HCT116 (cell line): ENCODE results near the gene PIWIL4. TPM values are rescaled to one million over a fixed set of nuclear protein-coding genes. Genes with fewer than 3 reads are reported as not detected.

ENCODE experiments used
- ATAC-seq: fragments of 200-7000 bp; cut with Tn5 transposase; 2 replicates; pipeline ENCODE4 v1.9.1; 2020; ENCODE audit warnings: mild to moderate bottlenecking, moderate library complexity
- BruUV-seq: library from RNA; stranded (reverse); fragments of 400-500 nt; replicated peaks from 2 replicates; lab custom pipeline; 2021; lab: Mats Ljungman, UMichigan
- CTCF ChIA-PET: fragments of 300-600 bp; sonication (Branson Sonifier 250); formaldehyde crosslinking; loops from one replicate; lab custom pipeline; 2021; ENCODE audit warnings: antibody characterized with exemption; lab: Charles Lee
- POLR2A ChIA-PET: fragments of 300-600, 350-600 bp; sonication (Branson Sonifier 250); formaldehyde crosslinking; loops from one replicate; lab custom pipeline; 2021; ENCODE audit warnings: antibody characterized with exemption; lab: Charles Lee
- RAD21 ChIA-PET, 2 experiments: fragments of 300-600 bp; sonication (Branson Sonifier 250); formaldehyde crosslinking; loops; one replicate each; lab custom pipeline; 2023; ENCODE audit warnings: low total read pairs in 2 of 2; ENCODE audit not compliant: uncharacterized antibody in 2 of 2, unreplicated experiment in 2 of 2, low non-redundant PET in 1 of 2; lab: Charles Lee
- DNase-seq: peaks from one replicate; pipeline ENCODE4 v3.0.0-alpha.2; 2010; ENCODE audit warnings: low read depth, low spot score
- H2AFZ ChIP-seq: fragments of 200-600 bp; shearing (Covaris generic), sonication (generic); 2 replicates; pipeline ENCODE4 v1.6.1; 2017; ENCODE audit warnings: low read depth, mixed run types, mixed read lengths, antibody characterized with exemption, low read length; ENCODE audit not compliant: poor library complexity, severe bottlenecking
- H3K27ac ChIP-seq: 2 replicates; pipeline ENCODE4 v1.5.1; 2012; ENCODE audit warnings: low read depth, low read length
- H3K27me3 ChIP-seq: fragments of 200-600 bp; sonication (generic); 2 replicates; pipeline ENCODE4 v1.6.1; 2016; ENCODE audit warnings: mixed run types, low read length, mixed read lengths; ENCODE audit not compliant: insufficient read depth
- H3K36me3 ChIP-seq, 2 experiments: fragments of 200-500 bp in 1 of 2; fragments of 200-600 bp in 1 of 2; sonication (Bioruptor generic) in 1 of 2; sonication (generic) in 1 of 2; 2 replicates each; pipeline versions ENCODE4 v1.5.1 to v1.6.1; 2014 to 2016; ENCODE audit warnings: low read length in 2 of 2, inconsistent platforms in 1 of 2, mixed read lengths in 1 of 2, mixed run types in 1 of 2; ENCODE audit not compliant: insufficient read depth in 2 of 2, control insufficient read depth in 1 of 2
- H3K4me1 ChIP-seq, 2 experiments: fragments of 200-600 bp in 1 of 2; sonication (generic) in 1 of 2; 2 replicates each; pipeline versions ENCODE4 v1.5.1 to v1.6.1; 2012 to 2017; ENCODE audit warnings: low read length in 2 of 2, inconsistent platforms in 1 of 2, mild to moderate bottlenecking in 1 of 2, mixed read lengths in 1 of 2, mixed run types in 1 of 2, moderate library complexity in 1 of 2; ENCODE audit not compliant: insufficient read depth in 2 of 2, control insufficient read depth in 1 of 2
- H3K4me2 ChIP-seq: fragments of 200-600 bp; sonication (generic); 2 replicates; pipeline ENCODE4 v1.6.1; 2017; ENCODE audit warnings: mixed run types, low read length, mixed read lengths
- H3K4me3 ChIP-seq, 2 experiments: fragments of 200-600 bp in 1 of 2; sonication (generic) in 1 of 2; replicated peaks in 1 of 2; 2 replicates each; pipeline ENCODE4 v1.5.1; 2011 to 2016; ENCODE audit warnings: low read length in 2 of 2, control low read depth in 1 of 2, low read depth in 1 of 2, mild to moderate bottlenecking in 1 of 2, mixed read lengths in 1 of 2, mixed run types in 1 of 2
- H3K79me2 ChIP-seq: fragments of 200-600 bp; sonication (generic); 2 replicates; pipeline ENCODE4 v1.6.1; 2017; ENCODE audit warnings: mild to moderate bottlenecking, mixed run types, low read length, moderate library complexity, mixed read lengths; ENCODE audit not compliant: insufficient read depth
- H3K9ac ChIP-seq: fragments of 200-600 bp; sonication (generic); 2 replicates; pipeline ENCODE4 v1.6.1; 2016; ENCODE audit warnings: low read length, mixed read lengths
- H3K9me2 ChIP-seq: fragments of 200-600 bp; sonication (generic), shearing (Covaris generic); 2 replicates; pipeline ENCODE4 v1.6.1; 2017; ENCODE audit warnings: mixed run types, mild to moderate bottlenecking, moderate library complexity; ENCODE audit not compliant: insufficient read depth
- H3K9me3 ChIP-seq, 2 experiments: fragments of 200-500 bp in 1 of 2; fragments of 200-600 bp in 1 of 2; sonication (Bioruptor generic) in 1 of 2; sonication (generic) in 1 of 2; 2 replicates each; pipeline ENCODE4 v1.6.1; 2014 to 2017; ENCODE audit warnings: low read length in 2 of 2, mixed read lengths in 2 of 2, inconsistent platforms in 1 of 2, low read depth in 1 of 2, mild to moderate bottlenecking in 1 of 2, mixed run types in 1 of 2, moderate library complexity in 1 of 2; ENCODE audit not compliant: control insufficient read depth in 1 of 2, insufficient read depth in 1 of 2
- H4K20me1 ChIP-seq: fragments of 200-600 bp; sonication (generic), shearing (Covaris generic); 2 replicates; pipeline ENCODE4 v1.6.1; 2017; ENCODE audit warnings: mixed run types, mild to moderate bottlenecking, moderate library complexity; ENCODE audit not compliant: insufficient read depth
- ATF3 ChIP-seq: IDR thresholded peaks from 2 replicates; pipeline ENCODE4 v1.6.1; 2012
- EGR1 ChIP-seq: IDR thresholded peaks from 2 replicates; pipeline ENCODE4 v1.6.1; 2012; ENCODE audit warnings: low read depth
- ELF1 ChIP-seq: IDR thresholded peaks from 2 replicates; pipeline ENCODE4 v1.6.1; 2012; ENCODE audit warnings: low read depth, borderline replicate concordance
- EZH2phosphoT487 ChIP-seq: fragments of 200-600 bp; IDR thresholded peaks from 2 replicates; pipeline ENCODE4 v1.6.1; 2018; ENCODE audit warnings: antibody characterized with exemption, borderline replicate concordance
- JUND ChIP-seq: IDR thresholded peaks from 2 replicates; pipeline ENCODE4 v1.6.1; 2012
- REST ChIP-seq: IDR thresholded peaks from 2 replicates; pipeline ENCODE4 v1.6.1; 2012; ENCODE audit warnings: low read depth
- YY1 ChIP-seq: IDR thresholded peaks from 2 replicates; pipeline ENCODE4 v1.6.1; 2011; ENCODE audit warnings: low read length, low read depth, moderate library complexity, mild to moderate bottlenecking; ENCODE audit not compliant: insufficient replicate concordance; ENCODE audit errors: extremely low read depth
- intact Hi-C: fragments of 100-400 bp; cut with micrococcal nuclease; formaldehyde crosslinking; loops from 2 replicates; pipeline ENCODE4 v1.10.0; 2022
- total RNA-seq: library from RNA; stranded (reverse); gene quantifications from one replicate; pipeline ENCODE4 v1.2.1, GENCODE V29; 2021; ENCODE audit not compliant: unreplicated experiment

PIWIL4 gene
- total RNA-seq, 1 experiment from 2014 or later = 0.34 TPM

- intact Hi-C loops = no loop called here
- Histone ChIP-seq H3K4me2 (no peak overlapping the region), H3K27ac (no peak overlapping the region), H3K9me3 (no peaks in the 10 kb centered on the region), H3K9me2 (no peaks in the 10 kb centered on the region), H3K9ac (no peak overlapping the region), H3K79me2 (no peaks in the 10 kb centered on the region), H3K36me3 (no peaks in the 10 kb centered on the region), H3K4me1 (peaks cover 0 to 4% of the 10 kb centered on the region in 2 experiments; a peak in 1 of 4 replicates), H2AFZ (no peak overlapping the region), H4K20me1 (no peaks in the 10 kb centered on the region), H3K27me3 (no peaks in the 10 kb centered on the region), H3K4me3 (no peak overlapping the region)
- DNase-seq (no peak), ATAC-seq (no peak)
- ChIA-PET CTCF (no interaction called here), POLR2A (interaction anchor here (0.9 kb wide), 1 partner anchor 12 kb away, joined by 4 read pairs; the partner anchor contains the start of gene FUT4), RAD21 (no interaction called here)
- no TSS peak for BruUV-seq
- TF ChIP-seq EGR1 (no peak), EZH2phosphoT487 (no peak), REST (no peak), ELF1 (no peak), JUND (no peak), ATF3 (no peak), YY1 (no peak)
Measured at GRCh38 chr11:94532211-94532610, 35.0 kb upstream of the PIWIL4 start.
